Measurements from ENCODE around the gene CT47A1.

DNA sequence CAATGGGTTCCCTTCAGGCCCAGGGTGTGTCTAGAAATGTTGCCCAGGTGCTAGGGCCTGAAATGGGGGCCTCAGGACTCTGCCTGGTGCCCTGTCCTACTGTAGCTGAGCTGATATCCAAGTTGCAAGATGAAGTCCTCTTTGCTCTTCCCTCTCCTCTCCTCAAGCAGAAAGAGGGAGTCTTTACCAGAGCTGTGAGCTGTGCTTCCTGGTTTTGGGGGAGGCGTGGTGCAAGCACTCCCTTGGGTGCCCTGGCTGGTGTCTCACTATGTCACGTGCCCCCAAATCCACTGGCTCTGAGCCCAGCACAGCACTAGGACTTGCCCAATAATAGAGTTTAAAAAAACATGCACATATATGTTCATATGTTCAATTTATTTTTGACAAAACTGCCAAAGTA lies 29.3 kb upstream of the CT47A1 start:
- TF ChIP-seq, protein P1, sequence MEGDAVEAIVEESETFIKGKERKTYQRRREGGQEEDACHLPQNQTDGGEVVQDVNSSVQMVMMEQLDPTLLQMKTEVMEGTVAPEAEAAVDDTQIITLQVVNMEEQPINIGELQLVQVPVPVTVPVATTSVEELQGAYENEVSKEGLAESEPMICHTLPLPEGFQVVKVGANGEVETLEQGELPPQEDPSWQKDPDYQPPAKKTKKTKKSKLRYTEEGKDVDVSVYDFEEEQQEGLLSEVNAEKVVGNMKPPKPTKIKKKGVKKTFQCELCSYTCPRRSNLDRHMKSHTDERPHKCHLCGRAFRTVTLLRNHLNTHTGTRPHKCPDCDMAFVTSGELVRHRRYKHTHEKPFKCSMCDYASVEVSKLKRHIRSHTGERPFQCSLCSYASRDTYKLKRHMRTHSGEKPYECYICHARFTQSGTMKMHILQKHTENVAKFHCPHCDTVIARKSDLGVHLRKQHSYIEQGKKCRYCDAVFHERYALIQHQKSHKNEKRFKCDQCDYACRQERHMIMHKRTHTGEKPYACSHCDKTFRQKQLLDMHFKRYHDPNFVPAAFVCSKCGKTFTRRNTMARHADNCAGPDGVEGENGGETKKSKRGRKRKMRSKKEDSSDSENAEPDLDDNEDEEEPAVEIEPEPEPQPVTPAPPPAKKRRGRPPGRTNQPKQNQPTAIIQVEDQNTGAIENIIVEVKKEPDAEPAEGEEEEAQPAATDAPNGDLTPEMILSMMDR (conservative IDR thresholded peaks at IDR 0.05 in 1 of 2, IDR thresholded peaks at IDR 0.05 in 1 of 2; ENCODE audit: extremely low read depth in 1 of 2, insufficient read depth in 1 of 2, low read depth in 1 of 2, low read length in 2 of 2): no peak
- no peak for TF ChIP-seq EZH2 (IDR thresholded peaks at IDR 0.05; ENCODE audit: borderline replicate concordance, low read length)

Measured in mammary epithelial cell (primary cell).